HL-60/S4 treated with phorbol 12-myristate 13-acetate at 8.2 ng/mL for 4 days and 3 days (cell line): ENCODE results near the gene VAC14.

Source experiments
- in situ Hi-C: fragments of 300-500 bp; cut with MboI; formaldehyde crosslinking; loops from 2 replicates; pipeline ENCODE4 v1.15.0; 2022; ENCODE audit warnings: low sequenced_read_pairs

VAC14 gene

GRCh38 chr16:70709457-70709856 is 91.5 kb downstream of the VAC14 start:
- in situ Hi-C loops, result no loop called here

DNA sequence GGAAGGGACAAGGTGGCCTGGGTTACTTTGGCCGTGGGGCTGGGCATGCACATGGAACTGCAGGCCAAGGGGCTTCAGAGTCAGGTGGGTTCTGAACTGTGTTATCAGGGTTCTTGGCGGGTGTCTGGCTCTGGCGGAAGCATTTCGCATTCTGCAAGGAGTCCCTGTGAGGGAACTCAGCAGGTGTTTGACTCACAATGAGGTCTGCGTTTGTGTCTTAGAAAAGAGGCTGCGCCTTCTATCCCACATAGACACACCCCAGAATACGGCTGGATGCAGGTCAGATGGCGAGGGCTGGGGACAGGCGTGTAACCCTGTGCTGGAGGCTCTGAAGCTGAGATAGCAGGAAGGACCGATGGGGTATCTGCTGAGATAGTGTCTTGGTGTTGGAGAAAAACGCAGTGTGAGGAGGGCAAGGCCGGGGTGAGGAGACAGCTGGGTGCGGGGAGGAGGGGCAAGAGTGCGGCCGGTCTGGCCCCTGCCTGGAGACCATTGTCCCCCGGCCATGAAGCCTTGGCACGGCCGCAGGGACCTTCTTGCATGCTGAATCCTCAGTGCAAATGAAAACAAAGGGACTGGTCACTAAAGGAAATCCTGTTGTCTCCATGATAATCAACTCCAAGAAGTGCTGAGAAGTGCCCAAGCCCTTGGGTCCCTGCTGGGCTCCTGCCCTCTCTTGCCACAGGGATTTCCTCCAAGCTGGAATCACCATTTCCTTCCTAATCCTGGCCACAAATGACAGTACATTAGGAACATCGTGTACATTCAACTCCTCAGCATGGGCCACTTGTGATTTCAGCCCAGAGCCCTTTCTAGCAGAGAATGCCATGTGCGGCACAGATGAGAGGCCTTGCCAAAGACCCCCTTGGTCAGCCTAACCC is 92.4 kb downstream of the VAC14 start:
- in situ Hi-C loops, result no loop called here

- in situ Hi-C loops, result no loop called here
These were observed 94.0 kb downstream of the VAC14 start for GRCh38 chr16:70706948-70707465.

DNA sequence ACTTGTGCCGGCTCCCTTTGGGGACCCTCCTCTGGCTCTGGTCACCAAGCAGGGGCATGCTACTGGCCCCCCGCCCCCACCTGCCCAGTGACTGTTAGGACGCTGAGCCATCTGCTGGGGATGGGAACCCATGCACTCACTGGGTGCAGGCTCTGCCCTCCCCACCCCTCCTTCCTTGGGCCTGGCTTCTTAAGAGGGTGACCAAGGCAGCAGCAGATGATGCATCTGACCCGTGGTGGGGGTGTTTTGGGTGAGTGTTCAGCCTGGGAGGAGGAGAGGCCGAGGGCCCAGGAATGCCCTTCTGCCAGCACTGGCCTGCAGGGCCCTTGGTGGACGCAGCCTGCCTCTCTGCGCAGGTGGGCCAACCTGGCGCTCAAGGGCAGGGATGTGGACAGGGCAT is 95.9 kb downstream of the VAC14 start:
- in situ Hi-C loops, result no loop called here

- in situ Hi-C loops, result no loop called here
These were observed 96.4 kb downstream of the VAC14 start for GRCh38 chr16:70704586-70704985.

- in situ Hi-C loops, result no loop called here
These were observed 97.0 kb downstream of the VAC14 start for GRCh38 chr16:70703835-70704381.

- in situ Hi-C loops, result no loop called here
These were observed 97.7 kb downstream of the VAC14 start for GRCh38 chr16:70703041-70703834.

- in situ Hi-C loops, result no loop called here
These were observed 98.3 kb downstream of the VAC14 start for GRCh38 chr16:70702624-70703023.

- in situ Hi-C loops, result no loop called here
These were observed 99.0 kb downstream of the VAC14 start for GRCh38 chr16:70701998-70702397.

DNA sequence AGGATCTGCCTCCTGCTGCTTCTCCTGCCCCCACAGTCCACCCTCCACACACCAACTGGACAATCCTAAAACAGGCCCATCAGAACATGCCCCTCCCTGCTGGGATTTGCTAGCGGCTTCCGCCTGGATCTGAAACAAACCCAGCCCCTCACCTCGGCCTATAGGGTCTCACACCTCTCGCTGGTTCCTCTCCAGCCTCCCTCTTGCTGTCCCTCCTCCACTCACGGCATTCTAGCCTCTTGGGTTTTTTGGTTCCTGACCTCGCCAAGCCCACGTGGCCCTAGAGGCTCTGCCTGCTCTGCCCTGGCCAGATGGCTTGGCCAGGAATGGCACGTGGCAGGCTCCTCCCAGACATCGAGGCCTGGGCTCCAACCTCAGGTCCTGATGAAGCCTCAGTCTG is 99.4 kb downstream of the VAC14 start:
- in situ Hi-C loops, result no loop called here

- in situ Hi-C loops, result no loop called here
These were observed 99.9 kb downstream of the VAC14 start for GRCh38 chr16:70701036-70701435.

DNA sequence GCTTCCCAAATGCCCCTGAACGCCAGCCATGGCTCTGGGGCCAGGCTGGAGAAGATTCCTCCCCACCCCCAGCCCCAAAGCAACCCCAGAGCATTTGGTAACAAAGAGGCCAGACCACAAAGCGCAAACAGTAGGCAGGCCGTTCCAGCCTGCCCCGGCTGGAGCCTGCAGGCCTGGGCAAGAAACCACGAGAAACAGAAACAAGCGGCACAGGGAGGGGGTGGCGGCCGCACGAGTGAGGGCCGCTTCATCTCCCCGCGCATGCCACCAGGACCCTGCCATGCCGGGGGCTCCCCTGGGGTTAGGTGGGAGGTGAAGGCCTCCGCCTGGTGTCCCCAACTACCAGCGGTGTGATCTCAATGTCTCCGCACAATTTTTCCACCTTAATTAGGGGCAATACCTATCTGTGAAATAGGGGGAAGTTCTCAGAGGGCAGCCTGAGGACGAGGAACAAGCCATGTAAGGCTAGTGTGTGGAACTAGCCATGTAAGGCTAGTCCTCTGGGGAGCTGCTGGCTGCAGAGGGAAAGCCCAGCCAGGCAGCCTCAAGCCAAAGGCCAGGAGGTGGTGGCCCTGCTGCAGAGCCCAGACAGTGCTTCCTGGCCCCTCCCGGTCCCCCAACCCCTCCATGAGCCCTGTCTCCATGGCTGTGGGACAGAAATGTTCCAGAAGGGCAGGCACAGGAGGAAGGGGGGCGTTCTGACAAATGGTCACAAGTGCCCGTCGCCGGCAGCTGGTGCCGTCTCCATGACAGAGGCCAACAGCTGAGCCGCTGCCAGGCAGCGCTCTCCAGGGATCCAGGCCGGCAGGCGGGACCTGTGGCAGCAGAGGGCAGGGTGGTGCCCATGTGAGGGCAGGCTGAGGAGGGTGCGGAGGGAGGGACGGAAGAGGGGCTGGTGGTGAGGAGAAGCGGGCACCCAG is 100.6 kb downstream of the VAC14 start:
- in situ Hi-C loops, result no loop called here

DNA sequence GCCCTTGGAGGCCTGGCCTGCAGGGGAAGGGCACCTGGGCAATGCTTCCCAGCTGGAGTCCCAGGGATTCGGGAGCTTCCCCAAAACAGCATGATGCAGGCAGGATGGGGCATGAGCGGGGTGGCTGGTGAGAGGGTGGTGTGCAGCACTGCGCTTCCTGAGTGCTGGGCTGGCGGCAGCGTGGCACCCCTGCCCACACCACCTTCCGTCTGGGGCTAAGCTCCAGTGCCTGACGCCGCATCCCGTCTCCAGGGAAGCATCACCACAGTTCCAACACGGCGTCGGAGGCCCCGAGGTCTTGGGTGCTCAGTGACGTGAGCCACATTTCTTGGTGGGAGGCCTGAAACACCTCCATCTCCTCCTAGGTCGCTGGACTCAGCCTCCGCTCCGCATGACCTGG is 101.3 kb downstream of the VAC14 start:
- in situ Hi-C loops, result no loop called here

- in situ Hi-C loops, result no loop called here
These were observed 102.1 kb downstream of the VAC14 start for GRCh38 chr16:70698901-70699300.

DNA sequence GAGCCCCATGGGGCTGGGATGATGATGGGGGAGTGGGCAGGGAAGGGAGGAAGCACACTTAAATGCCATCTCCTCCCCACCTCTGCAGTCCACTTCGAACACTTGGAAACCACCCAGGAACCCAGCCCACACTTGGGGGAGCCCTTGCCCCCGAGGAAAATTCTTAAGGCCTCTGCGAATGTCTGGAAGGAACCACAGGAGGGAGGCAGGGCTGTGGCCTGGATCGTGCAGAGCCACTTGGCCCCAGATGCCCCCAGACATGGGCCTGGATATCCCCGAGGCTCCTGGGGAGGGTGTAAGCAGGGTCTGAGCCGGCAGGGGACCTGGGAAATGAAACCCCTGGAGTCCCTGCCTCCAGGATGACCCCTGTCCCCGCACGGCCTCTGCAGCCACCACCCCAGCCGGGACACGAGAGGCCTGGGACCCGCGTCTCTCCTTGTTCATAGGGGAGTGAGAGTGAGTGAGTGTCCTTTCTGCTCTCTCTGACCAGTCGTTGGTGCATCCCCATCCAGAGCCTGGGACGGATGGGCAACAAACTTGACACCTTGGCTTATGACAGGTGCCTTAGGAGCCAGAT is 103.3 kb downstream of the VAC14 start:
- in situ Hi-C loops, result no loop called here

- in situ Hi-C loops, result no loop called here
These were observed 103.9 kb downstream of the VAC14 start for GRCh38 chr16:70696952-70697593.

DNA sequence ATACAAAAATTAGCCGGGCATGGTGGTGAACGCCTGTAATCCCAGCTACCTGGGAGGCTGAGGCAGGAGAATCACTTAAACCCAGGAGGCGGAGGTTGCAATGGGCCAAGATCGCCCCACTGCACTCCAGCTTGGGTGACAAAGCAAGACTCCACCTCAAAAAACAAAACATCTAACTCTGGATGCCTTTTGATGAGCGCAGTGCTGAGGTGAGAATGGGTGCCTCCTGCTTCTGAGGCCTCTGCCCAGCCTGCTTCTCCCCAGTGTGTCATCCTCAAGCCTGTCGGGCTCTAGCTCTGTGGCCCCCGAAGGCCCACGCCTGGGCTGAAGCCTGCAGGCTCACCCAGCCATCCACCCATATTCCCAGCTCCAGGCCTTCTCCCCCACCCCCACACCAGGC is 104.6 kb downstream of the VAC14 start:
- in situ Hi-C loops, result no loop called here

DNA sequence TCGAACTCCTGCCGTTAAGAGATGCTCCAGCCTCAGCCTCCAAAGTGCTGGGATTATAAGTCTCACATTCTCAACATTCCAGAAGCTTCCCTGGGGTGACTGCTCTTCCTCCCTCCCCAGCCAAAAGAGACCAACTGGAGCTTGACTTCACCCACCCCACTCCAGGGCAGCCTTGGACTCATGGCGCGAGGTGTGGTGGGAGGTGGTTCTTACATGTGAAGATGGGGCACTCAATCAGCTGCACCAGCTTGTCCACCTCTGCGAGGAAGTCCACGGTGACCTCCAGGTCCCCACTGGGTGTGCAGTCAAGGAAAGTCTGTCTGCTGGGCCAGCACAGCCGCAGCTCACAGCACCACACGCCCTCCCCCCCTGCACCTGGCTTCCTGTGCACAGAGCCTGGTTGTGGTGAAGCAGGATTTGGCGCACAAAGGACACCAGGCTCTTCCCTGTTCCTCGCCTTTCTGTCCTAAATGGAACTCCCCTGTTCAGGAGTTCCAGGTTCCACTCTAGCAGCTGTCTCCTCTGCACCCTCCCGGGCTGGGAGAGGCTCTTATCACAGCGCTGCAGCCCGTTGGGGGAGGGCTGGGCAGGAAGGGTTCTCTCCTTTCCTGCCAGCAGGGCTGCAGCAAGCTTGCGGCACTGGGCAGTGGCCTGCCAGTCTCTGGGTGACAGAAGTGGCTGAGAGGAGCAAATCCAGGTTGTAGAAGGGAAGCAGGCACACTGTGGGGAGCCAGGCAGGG is 105.5 kb downstream of the VAC14 start:
- in situ Hi-C loops, result no loop called here

- in situ Hi-C loops, result no loop called here
These were observed 106.1 kb downstream of the VAC14 start for GRCh38 chr16:70694868-70695218.
